GM21360 (cell line): ENCODE data around the gene C4orf51.

ENCODE experiments used
- ATAC-seq: cut with Tn5 transposase; IDR thresholded peaks from one replicate; pipeline ENCODE4 v1.9.1; 2021; ENCODE audit warnings: mild to moderate bottlenecking, moderate library complexity; ENCODE audit not compliant: unreplicated experiment

Gene C4orf51

GRCh38 chr4:145755802-145756201 is 75.9 kb downstream of the C4orf51 start:
- ATAC-seq: no peak

DNA sequence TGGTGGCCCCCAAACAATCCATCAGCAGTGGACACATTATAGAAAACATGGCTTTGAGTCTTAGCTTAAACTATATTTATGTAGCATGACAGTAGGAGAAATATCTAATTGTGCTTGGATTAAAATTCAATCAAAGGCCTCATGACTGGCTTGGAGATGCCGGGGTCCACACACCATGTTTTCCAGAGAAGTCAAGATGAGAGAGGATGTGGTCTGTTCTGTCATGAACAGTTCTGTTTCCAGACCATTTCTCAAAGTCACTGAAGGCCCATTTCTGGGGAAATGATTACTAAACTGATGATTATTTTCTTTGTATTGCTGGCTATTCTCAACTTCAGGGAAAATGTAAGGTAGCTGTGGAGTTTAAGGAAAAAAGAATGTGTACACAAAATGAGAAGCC is 76.3 kb downstream of the C4orf51 start:
- no peak for ATAC-seq

DNA sequence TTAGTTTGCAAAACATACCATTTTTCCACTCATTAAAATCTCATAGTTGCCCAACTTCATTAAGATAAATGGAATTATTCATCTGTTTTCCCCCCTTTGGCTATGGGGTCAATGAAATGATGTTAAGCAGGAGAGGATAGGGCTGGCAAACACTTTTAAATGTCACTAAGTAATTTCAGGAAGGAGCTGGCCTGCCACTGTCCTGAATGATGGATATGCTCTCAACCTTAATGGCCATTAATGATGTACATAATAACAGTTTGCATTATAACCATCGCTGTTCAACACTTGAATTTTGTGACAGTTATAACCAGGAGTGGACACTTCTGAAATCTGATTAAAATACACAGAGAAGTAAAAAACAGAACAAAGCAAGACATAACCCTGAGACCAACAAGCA is 77.2 kb downstream of the C4orf51 start:
- no peak for ATAC-seq

- ATAC-seq: no peak
Measured at GRCh38 chr4:145760176-145760575, 80.2 kb downstream of the C4orf51 start.

DNA sequence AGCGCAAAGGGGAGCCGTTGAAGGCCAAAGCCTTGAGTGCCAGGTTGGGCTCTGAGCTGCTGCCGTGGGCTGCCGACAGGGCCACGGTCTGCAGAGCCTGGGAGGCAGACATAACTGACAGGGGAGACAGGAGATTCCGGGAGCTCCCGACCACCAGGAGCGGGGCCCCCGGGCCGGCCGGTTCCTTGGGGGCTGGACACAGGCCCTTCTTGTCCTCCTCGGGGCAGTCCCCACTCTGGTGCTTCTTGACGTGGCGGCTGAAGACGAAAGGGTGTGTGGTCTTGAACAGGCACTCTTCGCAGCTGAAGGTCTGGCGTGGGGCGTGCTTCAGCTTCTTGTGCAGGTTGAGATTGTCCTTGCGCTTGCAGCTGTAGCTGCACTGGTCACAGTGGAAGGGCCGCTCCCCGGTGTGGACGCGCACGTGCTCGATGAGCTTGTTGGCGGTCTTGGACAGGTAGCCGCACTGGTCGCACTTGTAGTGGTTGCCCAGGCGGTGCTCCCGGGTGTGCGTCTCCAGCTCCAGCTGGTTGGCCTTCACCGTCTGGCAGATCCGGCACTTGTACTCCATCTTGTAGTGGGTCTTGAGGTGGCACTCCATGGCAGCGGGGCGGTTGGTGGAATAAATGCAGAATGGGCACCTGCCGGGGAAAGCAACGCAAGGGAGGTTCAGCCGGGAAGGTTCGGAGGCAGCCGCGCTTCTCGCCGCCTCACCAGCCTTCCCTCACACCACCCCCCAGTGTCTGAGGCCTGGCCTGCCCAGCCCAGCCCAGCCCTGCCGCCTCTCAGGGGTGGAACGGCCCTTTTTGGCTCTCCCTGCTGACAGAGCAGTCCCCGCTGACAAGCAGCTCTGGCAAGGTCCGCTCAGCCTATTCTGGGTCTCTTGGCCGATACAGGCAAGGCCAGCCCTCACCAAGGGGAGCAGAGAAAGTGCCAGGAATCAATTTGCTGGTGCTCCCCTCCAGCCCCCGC is 81.3 kb downstream of the C4orf51 start:
- ATAC-seq: no peak

- ATAC-seq: no peak
Measured at GRCh38 chr4:145762719-145763118, 82.8 kb downstream of the C4orf51 start.

- ATAC-seq: no peak
Measured at GRCh38 chr4:145763399-145763798, 83.5 kb downstream of the C4orf51 start.

GRCh38 chr4:145766273-145766672 is 86.3 kb downstream of the C4orf51 start:
- ATAC-seq: no peak

DNA sequence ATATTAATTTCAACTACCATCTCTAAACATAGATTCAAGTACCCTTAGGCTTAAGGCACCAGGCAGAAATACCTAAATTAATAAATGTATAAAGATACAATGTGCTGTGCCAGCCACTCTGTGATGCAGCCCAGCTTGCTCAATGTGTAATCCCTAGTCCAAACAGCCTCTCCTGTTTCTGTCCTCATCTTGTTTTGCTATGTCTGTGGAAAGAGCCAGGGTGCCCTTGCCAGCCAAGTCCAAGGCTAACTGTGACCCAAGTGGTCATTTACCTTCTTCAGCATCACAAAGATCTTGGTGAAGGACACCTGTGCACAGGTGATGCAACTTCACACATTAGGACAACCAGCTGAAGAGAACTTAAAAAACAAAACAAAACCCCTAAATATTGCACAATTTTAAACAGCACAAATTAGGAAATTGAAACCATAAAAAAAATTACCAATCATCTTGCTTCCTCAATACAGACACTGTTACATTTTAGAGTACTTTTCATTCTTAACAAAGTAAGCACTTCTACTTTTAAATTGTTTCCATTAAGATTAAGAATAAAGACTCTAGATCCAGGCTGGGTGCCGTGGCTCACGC is 89.6 kb downstream of the C4orf51 start:
- no peak for ATAC-seq

GRCh38 chr4:145770124-145770523 is 90.2 kb downstream of the C4orf51 start:
- ATAC-seq: no peak

DNA sequence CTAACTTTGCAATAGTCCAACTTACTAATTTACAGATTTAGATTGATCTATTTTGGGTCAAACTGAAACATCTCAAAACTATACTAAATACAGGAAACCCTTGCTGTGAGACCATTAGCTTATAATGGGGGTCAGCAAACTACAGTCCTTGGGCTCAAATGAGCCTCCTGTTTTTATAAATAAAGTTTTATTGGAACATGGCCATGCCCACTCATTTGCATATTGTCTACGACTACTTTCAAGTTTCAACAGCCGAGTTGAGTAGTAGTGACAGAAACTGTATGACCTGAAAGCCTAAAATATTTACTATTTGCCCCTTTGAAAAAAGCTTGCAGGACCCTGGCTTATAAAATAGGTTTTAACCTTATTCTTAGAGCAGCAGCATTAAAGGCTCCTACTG is 92.4 kb downstream of the C4orf51 start:
- ATAC-seq: no peak

- peak; percentile 88 for ATAC-seq
Measured at GRCh38 chr4:145773581-145774234, 93.8 kb downstream of the C4orf51 start.

DNA sequence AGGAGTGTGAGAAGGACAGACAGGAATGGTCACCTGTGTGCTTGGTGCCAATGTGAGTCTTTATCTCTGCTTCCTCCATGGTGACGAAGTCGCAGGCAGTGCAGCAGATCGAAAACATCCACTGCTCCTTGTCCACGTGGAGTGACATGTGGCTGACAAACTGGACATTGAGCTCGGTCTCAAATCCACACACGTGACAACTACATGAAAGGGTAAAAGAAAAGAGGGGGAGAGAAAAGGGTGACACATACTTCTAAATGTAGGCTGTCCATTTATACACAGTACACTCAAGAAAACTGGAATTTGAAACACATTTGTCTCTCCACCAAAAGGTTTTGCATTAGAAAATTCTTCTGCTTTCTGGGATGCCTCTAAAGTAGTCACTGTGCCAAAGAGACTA is 94.5 kb downstream of the C4orf51 start:
- no peak for ATAC-seq

DNA sequence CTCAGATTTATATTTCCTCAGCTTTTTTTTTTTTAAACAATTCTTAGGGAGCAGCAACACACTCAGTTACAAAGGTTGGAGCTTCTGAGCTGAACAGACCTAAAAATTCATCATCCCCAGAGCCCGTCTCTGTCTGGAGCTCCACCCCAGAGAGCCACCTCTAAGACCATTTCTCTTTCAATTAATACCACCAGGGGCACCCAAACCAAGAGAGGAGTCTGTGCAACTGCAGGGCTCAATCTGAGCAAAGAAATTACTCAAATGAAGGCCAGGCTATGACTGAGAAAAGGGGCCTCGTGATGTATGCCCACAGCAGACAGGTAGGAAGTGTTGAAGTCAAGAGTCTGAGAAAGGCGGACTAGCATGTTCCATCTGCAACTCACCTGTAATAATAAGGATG is 95.5 kb downstream of the C4orf51 start:
- ATAC-seq: no peak

- ATAC-seq: no peak
Measured at GRCh38 chr4:145776208-145776607, 96.3 kb downstream of the C4orf51 start.

DNA sequence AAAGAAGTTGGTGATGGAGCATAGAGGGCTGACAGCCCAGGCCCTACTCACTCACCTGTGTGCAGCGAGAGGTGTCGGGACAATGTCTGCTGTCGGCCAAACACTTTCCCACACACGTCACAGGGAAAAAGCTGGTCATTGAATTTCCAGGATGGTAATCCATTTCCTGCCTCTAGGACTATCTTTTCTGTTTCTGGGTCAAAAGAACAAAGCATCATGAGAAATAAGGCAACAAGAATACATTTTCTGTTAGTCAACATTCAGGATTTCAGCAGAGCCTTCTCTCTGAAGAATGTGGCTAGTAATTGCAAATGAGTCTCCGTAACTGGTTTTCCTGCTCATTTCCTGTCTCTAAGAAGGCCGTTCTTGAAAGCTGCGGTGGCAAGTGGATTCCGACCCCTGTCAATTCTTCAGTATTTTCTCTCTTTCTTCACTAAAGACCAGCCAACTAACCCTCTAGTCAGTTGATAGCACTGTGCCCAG is 99.4 kb downstream of the C4orf51 start:
- ATAC-seq: no peak

DNA sequence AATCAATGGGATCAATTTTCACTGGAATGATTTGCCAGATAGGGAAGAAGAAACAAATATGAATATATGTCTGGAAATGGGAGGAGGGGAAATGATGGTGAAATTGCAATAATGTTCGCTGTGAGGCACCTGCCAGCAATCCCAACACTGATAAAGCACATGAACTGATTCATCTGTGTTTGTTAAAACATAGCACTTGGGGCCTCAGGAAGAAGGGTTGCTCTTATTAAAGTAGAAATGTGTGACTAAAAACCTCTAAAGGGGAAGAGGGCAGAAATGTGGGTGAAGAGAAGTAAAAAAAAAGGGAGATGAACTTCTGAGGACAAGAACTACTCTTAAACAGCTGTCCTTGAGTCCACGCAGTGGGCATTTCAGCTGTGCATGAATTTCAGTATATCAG is 101.4 kb downstream of the C4orf51 start:
- ATAC-seq: no peak
